ENCODE data around the gene SPATA2.
"Not testable (repeated sequence)": the region's sequence is repeated elsewhere in the genome, so short reads cannot be mapped to it uniquely, and the experiment has no call there.

Gene SPATA2

DNA sequence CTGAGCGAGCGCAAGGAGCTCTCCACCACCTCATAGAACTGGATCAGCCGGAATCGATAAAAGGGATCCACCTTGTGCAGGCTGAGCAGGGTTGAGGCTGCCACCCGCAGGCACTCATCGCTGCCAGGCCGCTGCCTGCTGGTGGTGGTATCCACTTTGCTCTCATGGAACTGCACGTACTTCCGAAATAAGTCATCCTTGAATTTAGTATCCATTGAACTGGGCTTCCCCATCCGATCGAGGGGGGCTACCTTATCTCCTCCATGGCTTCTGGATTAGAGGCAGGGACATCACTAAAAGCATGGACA, 7.1 kb downstream of the SPATA2 start:
- H3K27me3 ChIP-seq (ENCODE audit: control insufficient read depth, insufficient read depth, low read length) = no peaks in the 10 kb centered on the region
- H3K36me3 ChIP-seq (ENCODE audit: insufficient read depth, low read length) = peaks cover 46% of the 10 kb centered on the region
- H3K4me3 ChIP-seq (ENCODE audit: low read length) = no peak overlapping the region
- no peaks in the 10 kb centered on the region for H3K9me3 ChIP-seq (replicated peaks; ENCODE audit: low read length)
- peaks cover under 1% of the 10 kb centered on the region for H3K4me1 ChIP-seq (ENCODE audit: control insufficient read depth, insufficient read depth, low read length)
- no peak overlapping the region for H3K9ac ChIP-seq (ENCODE audit: low read depth, low read length)
- no peak overlapping the region for H3K4me2 ChIP-seq (ENCODE audit: low read length)

DNA sequence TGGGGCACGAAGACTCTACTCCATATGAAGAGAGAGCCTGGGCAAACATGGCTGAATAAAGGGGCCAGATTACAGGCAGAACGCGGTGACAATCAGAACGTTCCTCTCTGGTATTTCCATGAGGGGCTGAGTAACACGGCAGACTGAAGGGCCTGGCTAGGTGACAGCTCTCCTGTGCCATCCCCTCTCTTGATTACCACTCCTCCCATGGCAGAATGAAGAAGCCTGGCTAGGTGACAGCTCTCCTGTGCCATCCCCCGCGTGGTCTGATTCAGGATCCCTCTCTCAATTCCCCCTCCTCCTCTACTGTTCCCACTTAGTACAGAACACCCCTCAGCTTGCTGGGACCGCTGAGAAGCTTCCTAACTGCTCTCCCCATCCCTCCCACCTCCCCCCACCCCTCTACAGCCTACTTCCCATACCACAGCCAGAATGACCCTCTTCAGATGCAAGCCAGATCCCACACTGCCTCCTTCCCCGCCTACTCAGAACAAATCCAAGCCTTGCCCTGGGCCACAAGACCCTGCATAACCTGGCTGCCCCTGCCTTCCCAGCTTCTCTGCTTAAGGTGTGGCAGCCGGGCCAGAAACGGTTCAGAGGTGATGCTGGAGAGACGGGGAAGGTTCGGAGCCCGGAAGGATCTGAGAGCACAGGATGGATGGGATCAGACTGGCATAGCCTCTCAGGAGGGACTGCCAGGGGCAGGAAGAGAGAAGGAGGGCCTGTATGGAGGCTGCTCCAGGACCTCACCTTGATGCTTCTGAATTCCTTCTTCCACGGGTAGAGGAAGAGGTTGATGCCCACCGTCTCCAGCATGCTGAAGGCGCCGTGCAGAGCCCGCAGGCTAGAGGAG, 7.7 kb downstream of the SPATA2 start:
- H3K4me3 ChIP-seq (ENCODE audit: low read length) = no peak overlapping the region
- H3K4me2 ChIP-seq (ENCODE audit: low read length) = no peak overlapping the region
- H3K36me3 ChIP-seq (ENCODE audit: insufficient read depth, low read length) = peaks cover 46% of the 10 kb centered on the region
- H3K9me3 ChIP-seq (replicated peaks; ENCODE audit: low read length) = no peaks in the 10 kb centered on the region
- H3K9ac ChIP-seq (ENCODE audit: low read depth, low read length) = no peak overlapping the region
- H3K4me1 ChIP-seq (ENCODE audit: control insufficient read depth, insufficient read depth, low read length) = no peaks in the 10 kb centered on the region
- no peaks in the 10 kb centered on the region for H3K27me3 ChIP-seq (ENCODE audit: control insufficient read depth, insufficient read depth, low read length)

DNA sequence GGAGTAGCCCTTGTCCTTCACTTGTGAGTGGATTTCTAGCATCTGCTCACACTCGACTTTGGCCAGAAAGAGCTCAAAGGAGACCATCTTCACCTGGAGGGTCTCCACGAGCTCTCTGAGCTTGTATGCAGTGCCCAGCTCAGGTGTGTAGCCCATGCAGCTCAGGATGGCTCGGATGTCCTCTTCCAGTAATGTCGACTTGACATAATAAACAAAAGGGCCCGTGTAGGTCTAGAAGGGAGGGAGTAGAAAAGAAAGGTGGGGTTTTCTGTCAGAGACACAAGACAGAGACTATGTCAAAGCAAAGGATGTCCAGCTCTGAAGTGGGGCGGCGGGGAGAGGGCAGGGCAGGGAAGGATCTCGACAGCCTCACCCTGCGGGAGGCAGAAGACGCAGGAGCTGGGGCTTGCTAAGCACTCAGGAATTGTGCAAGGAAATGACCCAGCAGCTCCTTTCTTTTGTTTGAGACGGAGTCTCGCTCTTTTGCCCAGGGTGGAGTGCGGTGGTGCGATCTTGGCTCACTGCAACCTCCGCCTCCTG, 8.6 kb downstream of the SPATA2 start:
- Histone ChIP-seq H3K4me3 (ENCODE audit: low read length) (no peak overlapping the region), H3K4me2 (ENCODE audit: low read length) (no peak overlapping the region), H3K9me3 (replicated peaks; ENCODE audit: low read length) (no peaks in the 10 kb centered on the region), H3K36me3 (ENCODE audit: insufficient read depth, low read length) (peaks cover 46% of the 10 kb centered on the region), H3K4me1 (ENCODE audit: control insufficient read depth, insufficient read depth, low read length) (no peaks in the 10 kb centered on the region), H3K9ac (ENCODE audit: low read depth, low read length) (no peak overlapping the region), H3K27me3 (ENCODE audit: control insufficient read depth, insufficient read depth, low read length) (no peaks in the 10 kb centered on the region)

DNA sequence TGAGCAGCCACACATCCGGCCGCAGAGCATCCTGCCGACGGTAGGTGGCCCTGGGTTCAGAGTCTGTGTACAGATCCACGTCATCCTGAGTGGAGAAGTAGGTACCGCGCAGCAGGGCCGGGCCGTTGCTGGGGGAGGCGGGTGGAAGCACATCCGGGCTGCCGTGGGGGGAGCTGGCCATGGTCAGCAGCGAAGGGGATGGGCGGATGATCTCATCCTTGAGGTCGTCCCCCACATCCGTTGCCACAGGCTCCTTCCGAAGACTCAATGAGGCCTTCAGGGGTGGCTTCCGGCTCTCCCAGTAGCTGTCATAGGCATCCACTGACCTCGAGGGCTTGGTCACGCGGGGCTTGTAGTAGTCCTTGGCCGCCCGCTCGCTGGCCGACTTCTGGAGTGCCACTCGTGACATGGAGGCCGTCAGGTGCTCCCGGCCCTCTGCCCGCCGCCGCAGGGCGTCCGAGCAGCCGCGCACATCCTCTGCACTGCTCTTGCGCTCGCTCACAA, 9.2 kb downstream of the SPATA2 start:
- no peaks in the 10 kb centered on the region for H3K27me3 ChIP-seq (ENCODE audit: control insufficient read depth, insufficient read depth, low read length)
- no peak overlapping the region for H3K9ac ChIP-seq (ENCODE audit: low read depth, low read length)
- H3K4me1 ChIP-seq (ENCODE audit: control insufficient read depth, insufficient read depth, low read length) = no peaks in the 10 kb centered on the region
- no peak overlapping the region for H3K4me2 ChIP-seq (ENCODE audit: low read length)
- H3K4me3 ChIP-seq (ENCODE audit: low read length) = no peak overlapping the region
- no peaks in the 10 kb centered on the region for H3K9me3 ChIP-seq (replicated peaks; ENCODE audit: low read length)
- H3K36me3 ChIP-seq (ENCODE audit: insufficient read depth, low read length) = peaks cover 46% of the 10 kb centered on the region

DNA sequence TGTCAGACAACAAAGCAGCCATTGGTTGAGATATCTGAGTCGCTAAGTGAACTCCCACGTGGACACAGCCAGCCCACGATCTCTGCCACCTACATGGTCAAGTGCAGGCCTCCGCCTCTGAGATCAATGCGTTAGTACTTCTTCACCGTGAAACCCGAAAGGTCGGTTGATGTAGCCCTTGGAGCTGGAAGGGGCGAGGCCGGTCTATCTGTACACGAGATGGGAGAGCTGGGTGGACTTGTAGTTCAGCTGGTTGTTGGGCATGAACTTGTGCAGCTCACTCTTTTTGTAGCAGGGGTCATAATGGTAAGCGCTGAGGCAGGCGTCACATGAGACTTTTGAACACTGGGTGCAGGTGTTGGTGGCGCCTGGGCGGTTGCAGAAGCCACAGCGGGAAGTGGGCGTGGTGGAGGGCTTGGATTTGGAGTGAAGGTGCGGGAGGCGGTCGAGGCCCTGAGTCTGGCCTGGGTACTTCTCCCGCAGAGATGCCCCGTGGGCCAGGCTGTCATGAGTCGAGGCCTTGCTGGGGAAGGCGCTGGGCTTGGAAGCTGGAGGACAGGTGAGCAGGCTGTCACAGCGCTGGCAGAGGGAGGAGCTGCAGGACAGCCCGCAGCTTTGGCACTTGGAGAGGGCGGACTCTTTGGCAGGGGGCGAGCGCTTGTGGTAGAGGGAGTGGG, 9.8 kb downstream of the SPATA2 start:
- Histone ChIP-seq H3K27me3 (ENCODE audit: control insufficient read depth, insufficient read depth, low read length) (no peaks in the 10 kb centered on the region), H3K4me2 (ENCODE audit: low read length) (no peak overlapping the region), H3K4me3 (ENCODE audit: low read length) (no peak overlapping the region), H3K36me3 (ENCODE audit: insufficient read depth, low read length) (peaks cover 46% of the 10 kb centered on the region), H3K9me3 (replicated peaks; ENCODE audit: low read length) (no peaks in the 10 kb centered on the region), H3K9ac (ENCODE audit: low read depth, low read length) (no peak overlapping the region), H3K4me1 (ENCODE audit: control insufficient read depth, insufficient read depth, low read length) (no peaks in the 10 kb centered on the region)

DNA sequence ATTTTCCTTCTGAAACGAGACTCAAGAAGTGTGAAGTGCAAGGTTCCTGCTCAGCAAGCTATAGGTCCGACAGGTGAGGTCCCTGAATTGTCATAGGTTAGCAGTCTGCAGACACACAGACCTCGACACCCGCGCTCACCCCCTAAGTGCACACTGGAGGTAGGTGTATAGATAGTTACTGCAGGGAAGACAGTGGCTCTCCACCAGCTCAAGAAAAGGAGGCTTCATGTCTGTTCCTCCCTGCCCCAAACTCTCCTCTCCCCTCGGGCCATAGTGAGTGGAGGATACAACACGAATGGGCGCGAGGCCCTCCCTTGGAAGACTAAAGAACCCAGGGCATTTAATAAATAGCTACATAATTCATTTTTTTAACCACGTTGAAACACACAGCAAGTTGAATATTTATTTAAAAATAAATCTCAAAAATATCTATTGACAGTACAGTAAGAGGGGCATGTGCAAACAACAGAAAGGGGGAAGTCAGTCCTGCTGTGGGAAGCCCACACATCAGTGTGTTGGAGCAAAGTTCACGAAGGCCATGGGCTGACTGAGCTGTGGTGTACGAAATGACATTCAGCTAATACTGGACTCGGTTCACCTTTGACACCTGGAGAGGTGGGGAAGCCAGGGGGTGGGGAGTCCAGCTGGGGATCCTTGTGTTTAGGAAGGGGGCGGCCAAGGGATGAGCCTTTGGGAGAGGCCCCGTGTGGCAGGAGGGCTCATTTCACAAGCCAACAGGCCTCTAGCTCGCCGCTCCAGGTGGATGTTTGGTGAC, 10.7 kb downstream of the SPATA2 start:
- no peak overlapping the region for H3K4me3 ChIP-seq (ENCODE audit: low read length)
- H3K4me1 ChIP-seq (ENCODE audit: control insufficient read depth, insufficient read depth, low read length) = no peaks in the 10 kb centered on the region
- no peaks in the 10 kb centered on the region for H3K9me3 ChIP-seq (replicated peaks; ENCODE audit: low read length)
- no peak overlapping the region for H3K9ac ChIP-seq (ENCODE audit: low read depth, low read length)
- H3K27me3 ChIP-seq (ENCODE audit: control insufficient read depth, insufficient read depth, low read length) = no peaks in the 10 kb centered on the region
- no peak overlapping the region for H3K4me2 ChIP-seq (ENCODE audit: low read length)
- peaks cover 41% of the 10 kb centered on the region for H3K36me3 ChIP-seq (ENCODE audit: insufficient read depth, low read length)

DNA sequence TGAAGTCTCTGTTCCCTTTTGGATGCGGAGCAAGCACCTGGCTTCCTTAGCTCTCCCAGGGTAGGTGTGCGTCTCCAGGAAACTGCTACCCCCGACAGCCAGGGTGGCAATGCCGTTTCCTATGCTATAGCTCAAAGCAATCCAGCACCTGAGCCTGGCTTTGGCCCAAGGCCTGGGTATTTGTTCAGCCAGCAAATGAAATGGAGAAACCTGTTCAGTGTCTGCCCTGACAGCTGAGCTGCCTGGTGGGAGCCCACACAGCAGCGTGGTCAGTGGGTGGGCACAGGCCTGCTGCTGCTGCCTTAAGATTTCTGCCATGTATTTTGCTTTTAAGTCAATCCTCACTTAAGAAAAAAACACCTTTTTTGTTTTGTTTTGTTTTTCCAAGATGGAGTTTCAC, 13.7 kb downstream of the SPATA2 start:
- H3K9ac ChIP-seq (ENCODE audit: low read depth, low read length) = no peak overlapping the region
- H3K4me1 ChIP-seq (ENCODE audit: control insufficient read depth, insufficient read depth, low read length) = no peaks in the 10 kb centered on the region
- no peaks in the 10 kb centered on the region for H3K27me3 ChIP-seq (ENCODE audit: control insufficient read depth, insufficient read depth, low read length)
- no peaks in the 10 kb centered on the region for H3K9me3 ChIP-seq (replicated peaks; ENCODE audit: low read length)
- no peak overlapping the region for H3K4me3 ChIP-seq (ENCODE audit: low read length)
- H3K36me3 ChIP-seq (ENCODE audit: insufficient read depth, low read length) = peaks cover 29% of the 10 kb centered on the region
- no peak overlapping the region for H3K4me2 ChIP-seq (ENCODE audit: low read length)

DNA sequence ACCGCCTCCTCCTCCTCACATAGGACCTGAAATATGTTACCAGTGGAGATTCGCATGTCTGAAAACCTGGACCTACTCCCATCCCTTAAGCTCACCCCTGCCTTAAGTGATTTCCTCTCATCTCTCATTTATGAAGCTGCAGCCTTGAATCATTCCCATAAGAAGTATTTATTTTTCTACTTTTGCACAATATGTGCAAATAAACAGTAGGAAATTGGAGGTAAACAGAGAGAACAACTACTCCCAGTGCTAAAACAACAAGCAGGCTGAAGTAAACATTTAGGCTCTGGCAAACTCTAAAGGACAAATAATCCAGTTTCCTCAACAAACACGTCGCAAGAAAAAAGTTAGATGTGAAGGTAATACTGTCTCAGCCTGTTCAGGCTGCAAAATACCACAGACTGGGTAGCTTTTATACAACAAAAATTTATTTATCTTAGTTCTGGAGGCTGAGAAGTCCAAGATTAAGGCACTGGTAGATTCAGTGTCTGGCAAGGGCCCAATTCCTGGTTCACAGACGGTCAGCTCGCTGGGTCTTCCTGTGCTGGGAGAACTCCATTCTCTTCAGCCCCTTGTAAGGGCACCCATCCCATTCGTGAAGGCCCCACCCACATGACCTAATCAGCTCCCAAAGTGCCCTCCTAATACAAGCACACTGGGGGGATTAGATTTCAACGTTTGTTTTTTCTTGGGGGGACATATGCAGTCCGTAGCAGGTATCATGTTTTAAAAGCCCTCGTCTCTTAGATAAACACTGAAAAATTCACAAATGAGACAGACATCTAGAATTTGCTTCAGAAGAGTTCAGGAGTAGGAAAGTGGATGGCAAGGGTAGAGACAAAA, 15.6 kb downstream of the SPATA2 start:
- Histone ChIP-seq H3K4me2 (ENCODE audit: low read length) (no peak overlapping the region), H3K4me1 (ENCODE audit: control insufficient read depth, insufficient read depth, low read length) (no peaks in the 10 kb centered on the region), H3K9ac (ENCODE audit: low read depth, low read length) (no peak overlapping the region), H3K36me3 (ENCODE audit: insufficient read depth, low read length) (peaks cover 10% of the 10 kb centered on the region), H3K9me3 (replicated peaks; ENCODE audit: low read length) (no peaks in the 10 kb centered on the region), H3K27me3 (ENCODE audit: control insufficient read depth, insufficient read depth, low read length) (no peaks in the 10 kb centered on the region), H3K4me3 (ENCODE audit: low read length) (no peak overlapping the region)

DNA sequence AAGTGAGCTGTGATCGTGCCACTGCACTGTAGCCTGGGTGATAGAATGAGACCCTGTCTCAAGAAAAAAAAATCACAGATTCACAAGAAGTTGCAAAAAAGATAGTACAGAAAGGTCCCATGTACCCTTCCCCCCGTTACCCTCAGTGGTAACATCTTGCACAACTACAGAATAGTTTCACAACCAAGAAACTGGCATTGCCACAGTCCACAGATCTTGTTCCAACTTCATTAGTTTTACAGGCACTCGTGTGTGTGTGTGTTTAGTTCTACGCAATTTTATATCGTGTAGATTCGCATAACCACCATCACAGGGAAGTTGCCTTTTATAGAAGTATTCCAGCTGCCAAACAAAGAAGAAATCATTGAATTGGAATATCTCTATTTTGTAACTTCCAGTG, 19.1 kb downstream of the SPATA2 start:
- Histone ChIP-seq H3K4me1 (ENCODE audit: control insufficient read depth, insufficient read depth, low read length) (no peaks in the 10 kb centered on the region), H3K27me3 (ENCODE audit: control insufficient read depth, insufficient read depth, low read length) (no peaks in the 10 kb centered on the region), H3K9ac (ENCODE audit: low read depth, low read length) (no peak overlapping the region), H3K36me3 (ENCODE audit: insufficient read depth, low read length) (no peaks in the 10 kb centered on the region), H3K4me2 (ENCODE audit: low read length) (no peak overlapping the region), H3K4me3 (ENCODE audit: low read length) (no peak overlapping the region), H3K9me3 (replicated peaks; ENCODE audit: low read length) (no peaks in the 10 kb centered on the region)

DNA sequence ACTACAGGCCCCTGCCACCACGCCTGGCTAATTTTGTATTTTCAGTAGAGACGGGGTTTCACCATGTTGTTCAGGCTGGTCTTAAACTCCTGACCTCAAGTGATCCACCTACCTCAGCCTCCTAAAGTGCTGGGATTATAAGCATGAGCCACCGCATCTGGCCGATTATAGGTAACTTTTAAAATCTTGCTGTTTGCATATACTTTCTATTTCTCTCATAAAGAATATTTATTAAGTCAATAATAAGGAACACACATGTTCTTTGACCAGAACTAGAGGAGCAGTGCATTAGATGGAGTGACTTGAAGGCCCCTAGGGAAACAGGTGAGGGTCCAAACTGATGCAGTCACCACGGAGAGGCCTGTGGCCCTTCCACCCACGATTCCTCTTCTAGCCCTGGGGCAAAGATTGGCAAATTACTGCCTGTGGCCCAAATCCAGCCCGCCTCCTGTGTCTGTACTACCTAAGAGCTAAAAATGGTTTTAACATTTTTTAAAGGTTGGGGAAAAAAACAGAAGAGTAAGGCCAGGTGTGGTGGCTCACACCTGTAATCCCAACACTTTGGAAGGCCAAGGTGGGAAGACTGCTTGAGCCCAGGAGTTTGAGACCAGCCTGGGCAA, 19.7 kb downstream of the SPATA2 start:
- not testable (repeated sequence) for H3K27me3 ChIP-seq (ENCODE audit: control insufficient read depth, insufficient read depth, low read length); H3K36me3 ChIP-seq (ENCODE audit: insufficient read depth, low read length); H3K4me2 ChIP-seq (ENCODE audit: low read length); H3K9ac ChIP-seq (ENCODE audit: low read depth, low read length); H3K4me1 ChIP-seq (ENCODE audit: control insufficient read depth, insufficient read depth, low read length); H3K4me3 ChIP-seq (ENCODE audit: low read length); H3K9me3 ChIP-seq (replicated peaks; ENCODE audit: low read length)

Data from skeletal muscle satellite cell (primary cell).